ENCODE measurements around the gene SIX5.

Gene SIX5

DNA sequence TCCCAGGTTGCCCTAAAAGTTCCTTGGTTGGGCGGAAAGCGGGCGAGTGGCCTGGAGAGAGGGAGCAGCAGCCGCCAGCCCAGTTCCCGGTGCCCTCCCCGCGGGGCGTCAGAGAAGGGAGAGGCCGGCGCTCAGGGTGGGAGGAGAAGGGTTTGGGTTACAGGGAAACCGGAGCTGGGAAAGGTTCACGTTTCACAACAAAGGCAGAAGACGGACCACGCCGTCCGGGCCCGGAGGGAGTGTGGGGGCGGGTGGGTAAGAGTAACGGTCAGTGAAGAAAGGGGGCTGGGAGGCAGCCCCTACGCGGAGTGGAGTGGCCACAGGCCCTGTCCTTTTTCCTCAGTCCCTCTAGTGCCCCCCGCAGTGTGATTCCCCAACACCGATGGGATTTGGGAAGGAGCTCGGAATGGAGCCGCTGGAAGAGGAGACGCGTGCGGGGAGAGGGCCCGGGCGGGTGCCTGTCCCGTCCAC, 1.6 kb downstream of the SIX5 start:
- no peak for DNase-seq
- Histone ChIP-seq H3K4me3 (ENCODE audit: insufficient read depth, low read depth, low read length, poor library complexity, severe bottlenecking) (peak overlapping the region; percentile 50), H3K27me3 (replicated peaks; ENCODE audit: control insufficient read depth, insufficient read depth, low read length, poor library complexity, severe bottlenecking) (peaks cover 20% of the 10 kb centered on the region), H3K36me3 (ENCODE audit: control insufficient read depth, insufficient read depth, low read length) (no peaks in the 10 kb centered on the region), H3K27ac (ENCODE audit: insufficient read depth, low read length, poor library complexity, severe bottlenecking) (no peak overlapping the region), H3K9me3 (ENCODE audit: control insufficient read depth, low read length) (no peaks in the 10 kb centered on the region), H3K4me1 (ENCODE audit: control insufficient read depth, insufficient read depth, low read length, poor library complexity, severe bottlenecking) (peaks cover 30% of the 10 kb centered on the region)

DNA sequence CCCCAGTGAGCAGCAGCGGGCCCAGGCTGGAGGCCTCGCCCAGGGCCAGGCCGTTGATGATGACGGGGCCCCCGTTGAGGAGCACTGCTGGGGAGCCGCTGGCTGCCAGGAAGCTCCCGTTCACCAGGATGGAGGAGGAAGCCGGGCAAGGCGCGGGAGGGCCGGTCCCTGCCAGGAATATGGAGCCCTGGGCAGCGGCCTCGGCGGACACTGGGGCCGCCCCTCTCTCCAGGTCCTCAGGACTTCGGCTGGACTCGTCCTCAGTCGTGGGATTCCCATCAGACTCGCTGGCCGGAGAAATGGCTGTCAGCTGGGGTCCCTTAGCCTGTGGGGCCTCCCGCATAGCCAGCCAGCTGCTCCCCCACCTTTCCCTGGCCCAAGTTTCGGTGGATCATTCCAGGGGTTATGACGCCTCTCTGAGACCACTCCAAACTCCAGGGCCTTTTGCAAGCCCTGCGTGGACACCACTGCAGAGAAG, 2.1 kb downstream of the SIX5 start:
- H3K27me3 ChIP-seq (replicated peaks; ENCODE audit: control insufficient read depth, insufficient read depth, low read length, poor library complexity, severe bottlenecking): peaks cover 20% of the 10 kb centered on the region
- H3K4me3 ChIP-seq (ENCODE audit: insufficient read depth, low read depth, low read length, poor library complexity, severe bottlenecking): no peak overlapping the region
- no peaks in the 10 kb centered on the region for H3K9me3 ChIP-seq (ENCODE audit: control insufficient read depth, low read length)
- H3K4me1 ChIP-seq (ENCODE audit: control insufficient read depth, insufficient read depth, low read length, poor library complexity, severe bottlenecking): peaks cover 30% of the 10 kb centered on the region
- no peak for DNase-seq
- H3K27ac ChIP-seq (ENCODE audit: insufficient read depth, low read length, poor library complexity, severe bottlenecking): no peak overlapping the region
- H3K36me3 ChIP-seq (ENCODE audit: control insufficient read depth, insufficient read depth, low read length): no peaks in the 10 kb centered on the region

DNA sequence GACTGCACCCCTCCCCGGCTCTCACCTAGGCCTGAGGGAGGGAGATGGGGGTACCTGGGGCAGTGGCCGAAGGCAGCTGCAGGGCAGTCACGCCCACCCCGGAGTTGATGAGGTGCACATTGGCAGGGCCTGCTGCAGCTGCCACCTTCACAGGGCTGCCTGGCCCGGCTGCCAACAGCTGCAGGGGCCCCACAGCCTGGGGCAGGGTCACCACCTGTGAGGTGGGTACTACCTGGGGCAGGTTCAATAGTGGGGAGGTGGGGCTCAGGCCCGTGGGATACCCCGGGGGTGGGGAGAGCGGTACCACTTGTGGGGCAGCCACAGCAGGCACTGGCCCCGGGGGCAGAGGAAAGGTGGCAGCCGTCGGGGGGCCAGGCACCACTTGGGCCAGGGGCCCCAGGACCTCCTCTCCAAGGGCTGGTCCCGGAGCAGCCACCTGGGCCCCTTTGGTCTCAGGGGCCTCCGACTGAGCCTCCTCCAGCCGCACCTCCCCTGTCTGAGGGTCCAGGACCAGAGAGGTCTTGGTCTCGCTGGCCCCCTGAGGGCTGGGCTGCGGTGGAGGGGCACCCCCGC, 2.7 kb downstream of the SIX5 start:
- Histone ChIP-seq H3K4me1 (ENCODE audit: control insufficient read depth, insufficient read depth, low read length, poor library complexity, severe bottlenecking) (peaks cover 30% of the 10 kb centered on the region), H3K9me3 (ENCODE audit: control insufficient read depth, low read length) (no peaks in the 10 kb centered on the region), H3K4me3 (ENCODE audit: insufficient read depth, low read depth, low read length, poor library complexity, severe bottlenecking) (no peak overlapping the region), H3K27me3 (replicated peaks; ENCODE audit: control insufficient read depth, insufficient read depth, low read length, poor library complexity, severe bottlenecking) (peaks cover 20% of the 10 kb centered on the region), H3K36me3 (ENCODE audit: control insufficient read depth, insufficient read depth, low read length) (no peaks in the 10 kb centered on the region), H3K27ac (ENCODE audit: insufficient read depth, low read length, poor library complexity, severe bottlenecking) (no peak overlapping the region)
- no peak for DNase-seq

DNA sequence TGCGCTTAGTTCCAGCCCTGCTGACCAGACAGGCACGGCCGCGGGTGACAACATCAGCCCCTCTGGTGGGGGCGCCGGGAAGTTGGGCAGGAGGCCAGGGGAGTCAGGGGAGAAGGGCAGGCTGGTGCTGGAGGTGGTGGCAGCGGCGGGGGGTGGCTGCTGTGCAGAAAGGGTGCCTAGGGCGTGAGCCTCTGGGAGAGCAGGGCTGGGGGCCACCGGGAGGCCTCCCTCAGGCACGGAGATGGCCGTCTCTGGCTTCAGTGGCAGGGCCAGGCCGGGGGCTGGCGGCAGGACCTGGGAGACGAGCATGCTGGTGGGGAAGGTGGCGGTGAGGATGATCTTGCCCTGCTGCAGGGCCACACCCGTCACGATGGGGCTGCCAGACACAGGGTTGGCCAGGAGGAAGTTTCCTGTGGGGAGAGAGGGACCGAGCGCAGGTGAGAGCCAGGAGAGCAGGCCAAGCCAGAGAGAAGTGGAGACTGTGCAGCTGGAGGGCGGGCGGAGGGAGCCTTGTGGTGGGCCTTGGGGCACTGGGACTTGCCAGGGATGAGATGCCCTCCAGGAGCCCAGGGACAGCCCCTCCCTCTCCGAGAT, 3.3 kb downstream of the SIX5 start:
- Histone ChIP-seq H3K9me3 (ENCODE audit: control insufficient read depth, low read length) (no peaks in the 10 kb centered on the region), H3K27ac (ENCODE audit: insufficient read depth, low read length, poor library complexity, severe bottlenecking) (no peak overlapping the region), H3K4me3 (ENCODE audit: insufficient read depth, low read depth, low read length, poor library complexity, severe bottlenecking) (no peak overlapping the region), H3K27me3 (replicated peaks; ENCODE audit: control insufficient read depth, insufficient read depth, low read length, poor library complexity, severe bottlenecking) (peaks cover 20% of the 10 kb centered on the region), H3K36me3 (ENCODE audit: control insufficient read depth, insufficient read depth, low read length) (no peaks in the 10 kb centered on the region), H3K4me1 (ENCODE audit: control insufficient read depth, insufficient read depth, low read length, poor library complexity, severe bottlenecking) (peaks cover 27% of the 10 kb centered on the region)
- DNase-seq: no peak

DNA sequence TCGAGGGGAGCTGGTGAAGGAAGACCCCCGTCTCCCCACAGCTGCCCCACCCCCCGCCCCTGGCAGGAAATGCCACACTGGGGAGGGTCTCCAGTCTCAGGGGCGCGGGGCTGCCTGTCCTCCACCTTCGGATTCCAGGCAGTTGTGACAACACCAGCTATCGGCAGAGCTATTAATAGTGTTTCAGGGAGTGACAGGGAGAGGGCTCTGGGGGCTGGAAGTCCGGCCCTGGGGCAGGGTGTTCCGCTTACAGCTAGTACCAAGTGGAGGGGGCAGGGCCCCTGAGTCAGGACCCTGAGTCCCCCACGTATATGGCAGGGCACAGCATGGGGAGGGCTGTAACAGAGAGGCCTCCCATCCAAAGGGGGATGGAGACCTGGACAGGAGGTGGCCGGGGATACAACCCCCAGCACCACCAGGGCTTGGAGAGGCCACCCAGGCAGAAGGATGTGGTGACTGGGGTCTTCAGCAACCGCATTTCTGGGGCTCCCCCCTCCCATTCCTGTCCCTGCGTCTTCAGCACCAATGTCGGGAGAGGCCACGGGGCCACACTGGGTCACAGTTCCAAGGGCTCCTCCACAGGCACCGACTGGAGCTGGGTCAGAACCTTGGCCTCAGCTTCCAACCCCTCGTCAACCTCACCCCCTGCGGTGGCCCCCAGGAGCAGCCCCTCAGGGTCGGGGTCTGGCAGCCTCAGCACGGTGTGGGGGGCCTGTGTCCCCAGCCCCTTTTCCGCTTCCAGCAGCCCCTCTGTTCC, 3.9 kb downstream of the SIX5 start:
- peaks cover 20% of the 10 kb centered on the region for H3K27me3 ChIP-seq (replicated peaks; ENCODE audit: control insufficient read depth, insufficient read depth, low read length, poor library complexity, severe bottlenecking)
- DNase-seq: no peak

DNA sequence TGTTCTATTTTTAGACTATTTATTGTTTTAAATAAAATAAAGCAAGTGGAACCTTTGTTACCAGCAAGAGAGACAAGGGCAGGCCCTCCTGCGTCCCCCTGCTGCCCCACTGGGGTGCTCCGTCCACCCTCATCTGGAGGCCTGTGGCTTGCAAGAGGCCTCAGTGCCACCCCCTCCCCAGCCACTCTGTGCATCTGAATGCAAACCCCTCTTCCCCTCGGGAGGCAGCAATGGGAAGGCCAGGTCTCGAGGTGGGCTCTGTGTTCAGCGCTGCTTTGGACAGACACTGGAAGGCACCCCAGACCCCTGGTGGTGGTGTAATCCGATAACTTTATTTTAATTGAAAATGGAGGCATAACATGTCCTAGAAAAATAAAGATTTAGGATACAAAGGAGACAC, 4.6 kb downstream of the SIX5 start:
- no peak for DNase-seq
- Histone ChIP-seq H3K4me3 (ENCODE audit: insufficient read depth, low read depth, low read length, poor library complexity, severe bottlenecking) (no peak overlapping the region), H3K9me3 (ENCODE audit: control insufficient read depth, low read length) (no peaks in the 10 kb centered on the region), H3K36me3 (ENCODE audit: control insufficient read depth, insufficient read depth, low read length) (no peaks in the 10 kb centered on the region), H3K27ac (ENCODE audit: insufficient read depth, low read length, poor library complexity, severe bottlenecking) (no peak overlapping the region), H3K27me3 (replicated peaks; ENCODE audit: control insufficient read depth, insufficient read depth, low read length, poor library complexity, severe bottlenecking) (peaks cover 20% of the 10 kb centered on the region), H3K4me1 (ENCODE audit: control insufficient read depth, insufficient read depth, low read length, poor library complexity, severe bottlenecking) (peaks cover 15% of the 10 kb centered on the region)

More for the DNA sequence above, 3.9 kb downstream of the SIX5 start:
- H3K27ac ChIP-seq (ENCODE audit: insufficient read depth, low read length, poor library complexity, severe bottlenecking): no peak overlapping the region
- no peaks in the 10 kb centered on the region for H3K36me3 ChIP-seq (ENCODE audit: control insufficient read depth, insufficient read depth, low read length)
- H3K4me3 ChIP-seq (ENCODE audit: insufficient read depth, low read depth, low read length, poor library complexity, severe bottlenecking): no peak overlapping the region
- peaks cover 22% of the 10 kb centered on the region for H3K4me1 ChIP-seq (ENCODE audit: control insufficient read depth, insufficient read depth, low read length, poor library complexity, severe bottlenecking)
- H3K9me3 ChIP-seq (ENCODE audit: control insufficient read depth, low read length): no peaks in the 10 kb centered on the region

DNA sequence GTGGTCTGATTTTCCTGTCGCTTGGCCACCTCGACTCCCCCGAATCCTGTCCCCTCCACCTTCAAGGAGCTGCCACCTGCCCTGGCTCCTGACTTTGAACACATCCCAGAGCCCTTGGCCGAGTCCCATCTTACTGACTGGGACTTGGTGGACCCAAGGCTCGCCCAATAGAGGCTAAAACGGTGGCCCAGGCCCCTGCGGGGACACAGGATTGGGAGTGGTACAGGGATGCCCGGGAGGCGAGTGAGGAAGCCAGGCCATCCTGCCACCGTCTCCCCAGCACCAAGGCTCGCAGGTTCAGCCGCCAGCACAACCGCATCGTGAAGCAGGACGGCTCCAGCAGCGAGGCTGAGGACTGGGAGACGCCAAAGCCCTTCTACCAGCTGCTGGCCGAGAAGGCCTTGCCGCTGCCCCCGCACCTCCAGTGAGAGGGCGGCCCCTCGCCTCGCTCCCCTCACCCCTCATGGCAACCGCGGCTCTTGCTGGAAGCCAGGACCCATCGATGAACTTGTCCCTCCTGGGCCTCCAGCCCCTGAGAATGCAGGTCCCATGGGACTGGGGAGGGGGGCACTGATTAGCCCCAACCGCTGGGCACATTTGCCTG, 5.3 kb downstream of the SIX5 start:
- DNase-seq: no peak
- no peaks in the 10 kb centered on the region for H3K36me3 ChIP-seq (ENCODE audit: control insufficient read depth, insufficient read depth, low read length)
- no peaks in the 10 kb centered on the region for H3K9me3 ChIP-seq (ENCODE audit: control insufficient read depth, low read length)
- peaks cover 20% of the 10 kb centered on the region for H3K27me3 ChIP-seq (replicated peaks; ENCODE audit: control insufficient read depth, insufficient read depth, low read length, poor library complexity, severe bottlenecking)
- no peak overlapping the region for H3K27ac ChIP-seq (ENCODE audit: insufficient read depth, low read length, poor library complexity, severe bottlenecking)
- no peak overlapping the region for H3K4me3 ChIP-seq (ENCODE audit: insufficient read depth, low read depth, low read length, poor library complexity, severe bottlenecking)
- peaks cover 10% of the 10 kb centered on the region for H3K4me1 ChIP-seq (ENCODE audit: control insufficient read depth, insufficient read depth, low read length, poor library complexity, severe bottlenecking)

DNA sequence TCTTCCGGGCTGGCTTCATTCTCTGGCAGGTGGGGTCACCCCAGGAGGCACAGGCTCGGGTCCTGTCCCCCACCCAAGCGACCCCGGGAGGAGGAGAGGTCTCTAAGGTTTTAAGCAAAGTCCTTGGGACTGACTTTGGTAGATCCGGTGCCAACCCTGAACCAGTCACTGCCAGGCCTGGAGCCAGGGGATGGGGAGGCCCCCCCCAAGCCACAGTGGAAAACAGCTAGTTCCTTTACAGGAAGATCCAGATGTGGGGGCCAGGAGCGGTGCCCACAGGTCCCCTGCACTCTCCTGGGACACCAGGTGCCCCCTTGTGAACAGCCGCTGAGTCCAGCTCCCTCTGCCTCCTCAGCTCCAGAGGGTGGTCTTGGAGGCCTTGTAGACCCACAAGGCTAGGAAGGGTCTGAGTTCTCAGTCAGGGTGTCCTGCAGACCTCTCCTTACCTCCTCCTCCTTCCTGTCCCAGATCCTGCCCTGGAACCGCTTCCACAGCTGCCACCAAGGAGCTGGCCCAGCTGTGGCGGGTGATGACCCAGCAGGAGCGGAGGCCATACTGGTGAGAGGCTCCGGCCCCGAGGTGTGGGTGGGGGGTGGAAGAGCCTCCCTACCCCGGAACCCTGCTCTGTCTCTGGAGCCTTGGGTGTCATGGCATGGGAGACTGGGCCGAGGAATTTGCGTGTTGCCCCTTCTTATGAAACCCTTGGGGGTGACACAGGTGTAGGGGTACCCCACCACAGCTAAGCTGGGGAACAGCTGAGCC, 6.0 kb downstream of the SIX5 start:
- Histone ChIP-seq H3K36me3 (ENCODE audit: control insufficient read depth, insufficient read depth, low read length) (no peaks in the 10 kb centered on the region), H3K9me3 (ENCODE audit: control insufficient read depth, low read length) (no peaks in the 10 kb centered on the region), H3K4me3 (ENCODE audit: insufficient read depth, low read depth, low read length, poor library complexity, severe bottlenecking) (no peak overlapping the region), H3K4me1 (ENCODE audit: control insufficient read depth, insufficient read depth, low read length, poor library complexity, severe bottlenecking) (peaks cover 6% of the 10 kb centered on the region), H3K27ac (ENCODE audit: insufficient read depth, low read length, poor library complexity, severe bottlenecking) (no peak overlapping the region), H3K27me3 (replicated peaks; ENCODE audit: control insufficient read depth, insufficient read depth, low read length, poor library complexity, severe bottlenecking) (peaks cover 20% of the 10 kb centered on the region)
- DNase-seq: no peak

DNA sequence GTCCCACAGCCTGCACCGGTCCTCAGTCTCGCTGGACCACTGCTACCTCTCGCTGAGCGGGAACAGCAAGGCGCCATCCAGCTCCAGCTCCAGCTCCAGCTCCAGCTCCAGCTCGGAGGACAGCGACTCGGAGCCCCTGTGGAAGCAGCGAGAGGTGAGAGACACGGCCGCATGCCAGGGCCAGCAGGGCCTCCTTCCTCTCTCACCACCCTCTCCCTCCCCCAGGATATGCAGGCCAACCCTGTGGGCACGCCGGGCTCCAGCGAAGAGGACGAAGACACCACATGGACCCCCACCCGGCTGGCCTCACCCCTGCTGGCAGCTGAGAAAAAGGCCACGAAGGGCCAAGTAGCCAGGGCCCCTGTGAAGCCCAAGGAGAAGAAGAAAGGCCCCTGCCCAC, 7.3 kb downstream of the SIX5 start:
- no peaks in the 10 kb centered on the region for H3K36me3 ChIP-seq (ENCODE audit: control insufficient read depth, insufficient read depth, low read length)

More for the DNA sequence above, 7.3 kb downstream of the SIX5 start:
- Histone ChIP-seq H3K27ac (ENCODE audit: insufficient read depth, low read length, poor library complexity, severe bottlenecking) (no peak overlapping the region), H3K27me3 (replicated peaks; ENCODE audit: control insufficient read depth, insufficient read depth, low read length, poor library complexity, severe bottlenecking) (peaks cover 14% of the 10 kb centered on the region), H3K9me3 (ENCODE audit: control insufficient read depth, low read length) (no peaks in the 10 kb centered on the region), H3K4me1 (ENCODE audit: control insufficient read depth, insufficient read depth, low read length, poor library complexity, severe bottlenecking) (no peaks in the 10 kb centered on the region), H3K4me3 (ENCODE audit: insufficient read depth, low read depth, low read length, poor library complexity, severe bottlenecking) (no peak overlapping the region)
- DNase-seq: no peak
